DND-41 (cell line): Measurements from ENCODE around the gene DTNB.

Source experiments
- EZH2 ChIP-seq: IDR thresholded peaks from 3 replicates; pipeline ENCODE4 v1.6.1; 2012; ENCODE audit warnings: borderline replicate concordance, low read depth, mild to moderate bottlenecking, moderate library complexity, low read length, inconsistent platforms; ENCODE audit not compliant: severe bottlenecking
- TF ChIP-seq, protein P1 (sequence below): IDR thresholded peaks from 2 replicates; pipeline ENCODE4 v1.5.1; 2012; ENCODE audit warnings: borderline replicate concordance, low read length, moderate library complexity, mild to moderate bottlenecking; ENCODE audit not compliant: poor library complexity, severe bottlenecking; ENCODE audit errors: extremely low read depth

DNA sequence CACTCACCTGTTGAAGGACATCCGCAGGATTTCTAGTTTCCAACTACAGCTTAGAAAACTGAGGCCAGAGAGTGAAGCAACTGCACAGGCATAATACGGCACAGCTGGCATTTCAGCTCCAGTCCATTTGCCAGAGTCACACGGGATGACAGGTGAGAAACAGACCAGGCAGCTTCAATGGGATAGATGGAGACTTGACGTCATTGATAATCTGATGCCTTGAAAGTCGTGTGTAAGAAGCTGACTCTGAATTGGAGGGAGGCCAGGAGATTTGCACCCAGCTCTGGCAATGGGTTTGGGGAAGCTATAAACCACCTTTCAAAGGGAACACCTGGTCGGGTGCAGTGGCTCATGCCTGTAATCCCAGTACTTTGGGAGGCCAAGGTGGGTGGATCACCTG is 319.3 kb downstream of the DTNB start:
- TF ChIP-seq, protein P1, sequence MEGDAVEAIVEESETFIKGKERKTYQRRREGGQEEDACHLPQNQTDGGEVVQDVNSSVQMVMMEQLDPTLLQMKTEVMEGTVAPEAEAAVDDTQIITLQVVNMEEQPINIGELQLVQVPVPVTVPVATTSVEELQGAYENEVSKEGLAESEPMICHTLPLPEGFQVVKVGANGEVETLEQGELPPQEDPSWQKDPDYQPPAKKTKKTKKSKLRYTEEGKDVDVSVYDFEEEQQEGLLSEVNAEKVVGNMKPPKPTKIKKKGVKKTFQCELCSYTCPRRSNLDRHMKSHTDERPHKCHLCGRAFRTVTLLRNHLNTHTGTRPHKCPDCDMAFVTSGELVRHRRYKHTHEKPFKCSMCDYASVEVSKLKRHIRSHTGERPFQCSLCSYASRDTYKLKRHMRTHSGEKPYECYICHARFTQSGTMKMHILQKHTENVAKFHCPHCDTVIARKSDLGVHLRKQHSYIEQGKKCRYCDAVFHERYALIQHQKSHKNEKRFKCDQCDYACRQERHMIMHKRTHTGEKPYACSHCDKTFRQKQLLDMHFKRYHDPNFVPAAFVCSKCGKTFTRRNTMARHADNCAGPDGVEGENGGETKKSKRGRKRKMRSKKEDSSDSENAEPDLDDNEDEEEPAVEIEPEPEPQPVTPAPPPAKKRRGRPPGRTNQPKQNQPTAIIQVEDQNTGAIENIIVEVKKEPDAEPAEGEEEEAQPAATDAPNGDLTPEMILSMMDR = no peak
- no peak for TF ChIP-seq EZH2
